Activated CD8-positive, alpha-beta memory T cell treated with anti-CD3 and anti-CD28 coated beads for 24 hours (primary cell): ENCODE measurements around the gene MPPED2.

ENCODE experiments used
- DNase-seq: peaks from one replicate; pipeline ENCODE4 v3.0.0-alpha.2; 2020

Gene MPPED2

DNA sequence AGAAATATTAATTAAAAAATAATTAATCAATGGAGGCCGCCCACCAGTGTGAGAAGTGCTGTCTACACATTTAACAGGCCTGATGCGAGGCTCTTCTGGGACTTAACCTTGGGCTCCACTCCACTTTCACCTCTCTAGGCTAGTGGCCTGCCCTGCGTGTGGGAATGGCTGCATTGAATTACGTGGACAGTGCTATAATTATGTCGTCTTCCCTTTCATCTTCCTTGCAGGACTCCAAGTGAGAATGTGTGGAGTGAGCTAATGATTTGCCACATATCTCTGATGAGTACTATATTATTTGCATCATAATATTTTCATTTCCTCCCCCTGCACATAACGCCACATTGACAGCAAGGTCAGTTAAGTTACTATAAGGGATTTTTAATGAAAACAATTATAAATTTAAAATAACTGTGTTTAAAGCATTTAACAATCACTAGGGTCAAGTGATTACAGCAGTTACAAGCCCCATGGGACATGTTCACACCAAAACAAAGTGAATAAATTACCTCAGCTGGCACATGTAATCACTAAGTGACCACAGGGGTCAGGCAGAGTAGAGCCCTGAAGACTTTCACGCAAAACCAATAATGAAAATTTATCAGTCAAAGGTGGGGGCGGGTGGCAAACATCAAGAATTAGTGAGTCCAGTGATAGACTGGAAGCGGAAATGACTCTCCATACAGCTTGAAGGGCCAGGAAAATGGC is 63.5 kb downstream of the MPPED2 start:
- DNase-seq = no peak

DNA sequence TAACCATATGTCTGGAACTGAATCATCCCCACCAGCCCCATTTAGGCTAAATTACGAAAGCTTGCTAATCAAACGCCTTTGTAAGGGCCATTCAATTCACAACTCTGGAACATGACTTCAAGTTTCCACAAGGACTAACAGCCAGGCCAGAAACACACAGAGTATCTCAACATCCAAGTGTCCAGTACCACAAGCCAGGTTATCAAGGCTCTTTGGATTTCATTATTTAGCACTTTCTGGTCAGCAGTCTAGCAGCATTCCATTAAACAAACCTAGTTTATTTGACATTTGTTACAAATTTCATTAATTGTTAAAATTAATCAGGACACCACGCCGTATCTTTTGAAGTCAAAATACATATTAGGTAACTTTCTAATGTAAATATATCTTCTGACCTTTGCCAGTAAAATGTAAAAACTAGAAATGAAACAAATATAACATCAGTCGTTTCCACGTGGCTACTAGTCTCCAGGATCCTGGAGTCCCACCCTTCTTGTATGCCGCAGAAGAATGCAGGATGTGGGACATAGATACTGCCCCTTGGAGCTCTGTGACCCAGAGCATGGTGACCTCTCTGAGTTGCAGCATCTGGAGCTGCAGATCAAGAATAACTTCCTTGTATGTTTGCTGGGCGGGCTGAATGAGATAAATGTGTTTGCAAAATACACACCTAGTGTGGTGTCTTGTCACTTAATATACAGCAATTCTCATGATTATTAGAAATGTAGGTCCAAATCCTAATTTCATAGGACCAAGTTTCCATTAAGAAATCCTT is 64.7 kb downstream of the MPPED2 start:
- DNase-seq = no peak

DNA sequence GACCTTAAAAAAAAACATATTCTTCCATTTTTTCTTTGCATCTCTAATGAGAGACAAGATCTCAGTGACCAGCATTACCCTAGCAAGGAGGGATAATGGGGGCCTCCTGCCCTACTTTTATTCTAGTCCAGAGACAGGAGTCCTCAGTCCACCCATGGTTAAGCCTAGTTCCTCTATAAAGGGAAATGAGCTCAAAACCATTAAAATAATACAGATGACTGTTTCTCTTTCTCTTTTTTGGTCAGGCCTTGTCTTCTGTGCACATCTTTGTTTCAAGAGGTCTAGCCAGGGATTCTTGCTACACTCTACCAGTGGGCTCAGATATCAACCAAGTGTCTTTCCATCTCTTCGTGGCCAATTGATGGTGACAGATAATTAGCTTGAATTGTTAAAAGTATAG is 73.1 kb downstream of the MPPED2 start:
- no peak for DNase-seq

GRCh38 chr11:30511408-30511807 is 74.7 kb downstream of the MPPED2 start:
- DNase-seq = no peak

DNA sequence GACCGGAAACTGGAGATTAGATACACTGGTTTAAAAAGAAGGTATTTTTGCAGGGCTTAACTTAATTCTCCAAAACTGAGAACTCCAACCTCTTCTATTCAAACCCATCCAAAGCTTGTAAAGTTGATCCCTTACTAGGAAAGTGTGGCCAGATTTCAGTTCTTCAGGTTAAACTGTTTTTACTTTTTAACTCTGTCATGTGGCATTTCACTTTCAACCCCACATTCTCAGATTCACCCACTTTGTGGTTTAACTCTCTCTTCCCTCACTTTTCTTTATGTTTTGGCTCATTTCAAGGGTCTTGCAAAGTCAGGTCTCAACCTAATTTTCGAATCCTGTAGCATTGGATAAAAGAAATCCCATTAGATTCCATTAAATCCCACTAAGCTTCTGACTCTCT is 75.4 kb downstream of the MPPED2 start:
- no peak for DNase-seq

DNA sequence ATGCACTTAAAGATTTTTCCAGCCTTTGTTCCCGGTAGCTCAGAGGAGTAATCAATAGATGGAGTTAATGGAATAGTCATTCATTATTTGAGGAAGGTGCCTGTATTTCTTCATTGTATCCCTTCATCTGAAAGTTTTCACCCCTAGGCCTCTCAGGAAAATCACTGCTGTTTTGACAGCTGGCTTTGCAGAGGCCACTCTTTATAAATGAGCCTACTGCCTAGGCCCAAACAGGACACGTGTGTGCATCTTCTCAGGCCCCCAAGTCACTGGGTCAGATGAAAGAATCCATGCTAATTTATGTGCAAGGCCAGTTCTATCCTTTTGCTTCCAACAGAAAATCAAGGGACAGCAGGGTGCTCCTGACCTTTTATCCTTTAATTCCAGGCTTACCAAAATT is 76.8 kb downstream of the MPPED2 start:
- no peak for DNase-seq

DNA sequence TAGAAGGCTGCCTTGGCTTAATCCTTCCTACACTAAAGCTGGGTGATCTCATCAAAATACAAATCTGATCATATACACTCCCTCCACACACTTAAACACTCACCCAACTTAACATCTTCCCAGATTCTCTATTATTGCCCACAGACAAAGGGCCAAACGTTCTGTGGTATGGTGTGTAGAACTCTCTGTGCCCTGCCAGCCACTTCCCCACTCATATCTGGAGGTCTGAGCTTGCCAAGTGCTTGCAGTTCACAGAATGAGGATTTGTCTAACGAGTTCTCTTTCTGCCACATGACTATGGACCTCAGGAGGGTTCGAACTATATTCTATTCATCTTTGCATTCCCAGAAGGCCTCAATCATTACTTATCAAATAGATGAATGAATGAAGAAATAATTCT is 77.6 kb downstream of the MPPED2 start:
- DNase-seq = no peak

DNA sequence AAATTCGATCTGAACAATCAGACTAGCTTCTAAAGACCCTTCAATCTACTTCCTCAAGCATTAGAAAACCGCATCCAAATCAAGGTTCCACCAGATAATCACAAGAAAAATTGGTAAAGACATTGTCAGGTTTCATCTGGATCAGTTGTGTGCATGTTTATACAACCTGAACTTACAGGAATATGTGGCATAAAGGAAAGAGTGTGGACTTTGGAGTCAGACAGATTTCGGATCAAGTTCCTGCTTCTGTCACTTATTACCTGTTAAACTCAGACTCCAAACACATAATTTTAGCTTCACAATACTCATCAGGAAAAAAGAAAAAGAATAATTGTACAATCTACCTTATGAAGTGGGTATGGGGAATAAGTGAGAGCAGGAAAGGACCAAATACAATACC is 80.5 kb downstream of the MPPED2 start:
- no peak for DNase-seq

GRCh38 chr11:30504468-30504867 is 81.7 kb downstream of the MPPED2 start:
- no peak for DNase-seq

GRCh38 chr11:30503156-30503555 is 83.0 kb downstream of the MPPED2 start:
- DNase-seq = no peak

DNA sequence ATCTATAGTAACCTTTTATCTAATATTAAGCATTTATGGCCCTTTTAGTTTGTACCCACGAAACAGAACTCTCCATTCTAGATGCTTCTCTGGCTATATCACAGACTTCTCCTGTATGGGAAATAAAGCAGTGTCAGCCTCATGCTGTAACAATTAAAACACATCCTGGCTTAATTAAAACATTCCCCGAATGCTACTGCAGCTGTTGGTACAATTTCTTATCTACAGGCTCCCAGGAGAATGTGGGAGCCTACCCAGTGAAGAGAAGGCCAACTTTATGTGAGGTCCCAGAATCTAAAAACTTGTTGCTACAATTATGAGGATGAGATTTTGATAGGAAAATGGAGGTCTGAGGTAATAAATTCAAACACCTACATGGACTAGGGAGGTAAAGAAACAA is 83.8 kb downstream of the MPPED2 start:
- DNase-seq = no peak

GRCh38 chr11:30501744-30502143 is 84.4 kb downstream of the MPPED2 start:
- DNase-seq = no peak

DNA sequence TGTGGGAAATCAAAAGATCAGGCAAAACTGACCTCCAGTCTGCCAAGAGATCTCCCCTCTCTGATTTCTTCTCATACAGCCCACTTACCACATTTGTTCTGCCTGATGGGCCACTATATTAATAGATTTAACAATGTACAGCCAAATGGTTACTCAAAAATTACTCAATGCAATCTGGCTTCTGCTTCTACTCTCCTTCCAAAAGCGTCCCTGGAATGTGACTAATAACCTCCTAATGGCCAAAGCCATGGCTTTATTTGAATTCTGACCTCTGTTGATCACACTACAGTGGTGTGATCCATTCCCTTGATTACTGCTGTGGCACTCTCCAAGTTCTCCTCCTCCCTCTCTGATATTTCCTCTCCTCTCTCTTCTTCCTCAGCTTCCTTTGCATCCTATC is 86.2 kb downstream of the MPPED2 start:
- DNase-seq = no peak

GRCh38 chr11:30497600-30497999 is 88.6 kb downstream of the MPPED2 start:
- no peak for DNase-seq

DNA sequence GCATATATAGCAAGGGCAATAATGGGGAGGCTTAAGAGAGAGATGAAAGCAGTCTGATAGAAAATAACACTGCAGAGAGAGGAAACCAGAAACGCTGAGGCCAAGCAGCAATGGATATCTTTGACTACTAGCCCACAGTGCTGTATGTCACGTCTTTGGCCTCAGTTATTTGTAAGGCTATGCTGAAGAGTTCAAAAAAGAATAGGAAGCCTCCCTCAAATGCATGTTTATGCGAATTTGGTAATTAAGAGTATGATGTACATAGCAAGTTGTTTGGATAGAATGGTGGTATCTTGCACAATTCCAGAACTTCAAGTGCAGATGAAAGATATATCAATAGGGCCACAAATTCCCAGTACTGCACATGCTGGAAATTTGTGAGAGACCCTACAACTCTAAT is 89.2 kb downstream of the MPPED2 start:
- no peak for DNase-seq

DNA sequence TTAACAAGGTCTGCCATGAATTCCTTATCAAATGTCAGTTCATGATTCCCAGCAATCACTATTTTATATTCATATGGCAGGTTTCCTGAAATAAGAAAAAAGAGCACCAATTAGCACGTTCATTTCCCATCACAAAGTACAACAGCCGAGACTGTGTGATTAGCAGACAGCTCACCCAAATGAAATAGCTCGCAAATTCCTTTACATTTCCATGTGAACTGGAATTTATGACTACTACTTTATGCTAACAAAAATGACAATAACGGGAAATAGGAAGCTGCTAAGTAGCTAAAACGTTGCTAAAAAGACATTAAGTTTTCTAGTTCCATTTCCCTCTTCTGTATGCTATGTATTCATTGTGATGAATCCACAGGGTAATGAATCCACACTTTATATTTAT is 90.7 kb downstream of the MPPED2 start:
- DNase-seq = no peak

- no peak for DNase-seq
These were observed 96.6 kb downstream of the MPPED2 start for GRCh38 chr11:30489511-30489910.

DNA sequence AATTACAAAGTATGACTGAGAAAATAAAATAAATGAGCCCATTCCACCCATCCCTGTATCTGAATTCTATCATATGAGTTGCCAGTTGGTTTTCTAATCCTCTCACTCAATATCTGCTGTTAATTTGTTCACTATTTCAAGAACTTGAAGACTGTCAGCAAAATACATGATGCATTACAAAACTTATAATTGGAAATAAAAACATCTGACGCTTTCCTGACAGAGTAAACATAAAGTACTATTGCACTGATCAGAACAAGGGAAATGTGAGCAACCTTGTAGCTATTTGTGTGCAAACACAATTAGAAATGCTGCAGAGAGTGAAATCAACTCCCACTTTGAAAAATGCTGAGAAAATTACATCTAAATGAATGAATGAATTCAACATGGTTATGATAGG is 97.1 kb downstream of the MPPED2 start:
- DNase-seq = no peak

GRCh38 chr11:30488304-30488998 is 97.7 kb downstream of the MPPED2 start:
- no peak for DNase-seq

DNA sequence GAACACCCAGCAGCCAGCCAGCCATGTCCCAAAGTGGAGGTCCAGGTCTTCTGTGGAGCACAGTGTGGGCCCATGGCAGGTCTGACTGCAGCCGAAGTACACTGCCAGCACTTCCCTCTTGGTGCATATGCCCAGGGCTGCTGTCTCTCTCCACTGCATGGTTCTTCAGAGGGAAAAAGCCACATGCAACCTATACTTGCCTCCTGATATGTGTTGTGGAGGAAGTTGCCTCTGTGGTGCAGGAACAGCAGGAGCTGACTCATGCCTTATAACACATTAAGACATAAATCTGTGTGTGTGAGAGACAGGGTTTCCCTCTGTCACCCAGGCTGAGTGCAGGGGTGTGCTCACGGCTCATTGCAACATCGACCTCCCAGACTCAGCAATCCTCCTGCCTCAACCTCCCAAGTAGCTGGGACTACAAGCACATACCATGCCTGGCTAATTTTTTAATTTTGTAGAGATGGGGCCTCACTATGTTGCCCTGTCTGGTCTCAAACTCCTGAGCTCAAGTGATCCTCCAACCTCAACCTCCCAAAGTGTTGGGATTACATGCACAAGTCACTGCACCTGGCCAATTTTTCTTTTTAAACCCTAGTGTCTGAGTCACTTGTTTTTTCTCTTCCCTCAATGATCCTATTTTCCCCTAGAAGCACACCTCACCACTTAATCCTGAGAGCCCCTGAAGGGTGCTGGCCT is 98.8 kb downstream of the MPPED2 start:
- no peak for DNase-seq

DNA sequence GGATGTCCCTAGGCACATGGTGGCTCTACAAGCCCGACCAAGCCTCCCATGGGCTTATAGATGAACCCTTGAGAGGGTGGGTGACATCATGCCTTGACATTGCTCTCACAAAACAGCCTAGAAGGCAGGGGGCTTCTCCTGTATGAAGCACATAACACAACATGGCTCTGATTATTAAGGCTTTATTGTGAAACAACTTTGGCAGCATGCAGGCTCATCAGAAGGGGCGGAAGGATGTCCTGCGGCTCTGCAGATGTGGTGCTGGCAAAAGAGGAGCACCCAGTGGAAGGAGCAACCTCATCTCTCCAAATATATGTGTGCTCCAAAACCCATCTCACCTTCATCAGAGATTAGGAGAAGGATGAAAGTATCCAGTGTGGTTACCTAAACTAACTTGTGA is 100.4 kb downstream of the MPPED2 start:
- DNase-seq = no peak

- no peak for DNase-seq
These were observed 100.9 kb downstream of the MPPED2 start for GRCh38 chr11:30485222-30485621.

GRCh38 chr11:30483056-30483455 is 103.1 kb downstream of the MPPED2 start:
- DNase-seq = no peak

- no peak for DNase-seq
These were observed 104.4 kb downstream of the MPPED2 start for GRCh38 chr11:30481796-30482195.
